Fibroblast of pulmonary artery (primary cell): ENCODE results near the gene INPP4B.

Experiments used
- DNase-seq: peaks from one replicate; pipeline ENCODE4 v3.0.0-alpha.2; 2010; ENCODE audit warnings: low read depth
- H3K4me3 ChIP-seq: replicated peaks from 2 replicates; pipeline ENCODE4 v1.5.1; 2011; ENCODE audit warnings: low read depth, mild to moderate bottlenecking, control low read depth, low read length, moderate library complexity
- CTCF ChIP-seq: IDR thresholded peaks from 2 replicates; pipeline ENCODE4 v1.5.1; 2011; ENCODE audit warnings: mild to moderate bottlenecking, control low read depth, low read length, inconsistent platforms; ENCODE audit errors: missing control alignments

INPP4B gene

DNA sequence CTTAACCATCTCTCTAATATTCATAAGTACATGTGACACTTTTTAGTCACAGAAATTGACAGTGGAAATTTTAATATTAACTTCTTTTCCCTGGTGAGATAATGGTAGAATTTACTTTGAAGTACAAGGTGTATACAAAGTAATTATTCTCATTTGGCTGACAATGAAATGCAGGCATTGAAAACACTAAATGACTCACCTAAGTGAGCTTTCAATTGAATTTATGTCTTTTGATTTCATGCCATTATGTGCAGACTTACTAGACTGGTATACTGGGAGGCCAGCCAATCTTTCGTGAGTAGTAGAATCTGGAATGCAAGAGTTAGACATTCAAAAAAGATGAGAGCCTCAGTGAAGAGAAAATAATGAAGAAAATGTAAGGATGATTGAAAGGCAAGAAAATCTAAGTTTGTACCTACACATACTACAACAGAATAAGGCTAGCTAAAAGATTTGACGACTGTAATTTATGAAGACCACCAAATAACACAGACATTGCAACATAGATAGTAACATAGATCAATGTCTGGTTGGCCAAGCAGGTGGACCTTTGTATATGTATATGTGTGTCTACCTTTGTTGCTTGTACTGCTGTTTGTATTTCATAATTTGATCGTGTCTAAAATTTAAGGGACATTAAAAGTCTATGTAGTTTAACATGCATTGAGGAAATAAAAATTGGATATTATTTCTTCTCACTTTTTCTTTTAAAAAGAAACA lies 750.1 kb downstream of the INPP4B start:
- no peak for TF ChIP-seq CTCF
- no peak overlapping the region for H3K4me3 ChIP-seq
- peak; percentile 95 for DNase-seq

- DNase-seq = no peak
- no peak for TF ChIP-seq CTCF
- no peak overlapping the region for H3K4me3 ChIP-seq
Observed at GRCh38 chr4:142092941-142093340, 753.2 kb downstream of the INPP4B start.

GRCh38 chr4:142091691-142092182 lies 754.4 kb downstream of the INPP4B start:
- peak; percentile 100 for DNase-seq
- no peak overlapping the region for H3K4me3 ChIP-seq
- TF ChIP-seq CTCF = no peak

GRCh38 chr4:142091085-142091513 lies 755.0 kb downstream of the INPP4B start:
- no peak overlapping the region for H3K4me3 ChIP-seq
- peak; percentile 100 for DNase-seq
- no peak for TF ChIP-seq CTCF

- no peak for TF ChIP-seq CTCF
- no peak overlapping the region for H3K4me3 ChIP-seq
- DNase-seq = peak; percentile 84
Observed at GRCh38 chr4:142088906-142089305, 757.2 kb downstream of the INPP4B start.

DNA sequence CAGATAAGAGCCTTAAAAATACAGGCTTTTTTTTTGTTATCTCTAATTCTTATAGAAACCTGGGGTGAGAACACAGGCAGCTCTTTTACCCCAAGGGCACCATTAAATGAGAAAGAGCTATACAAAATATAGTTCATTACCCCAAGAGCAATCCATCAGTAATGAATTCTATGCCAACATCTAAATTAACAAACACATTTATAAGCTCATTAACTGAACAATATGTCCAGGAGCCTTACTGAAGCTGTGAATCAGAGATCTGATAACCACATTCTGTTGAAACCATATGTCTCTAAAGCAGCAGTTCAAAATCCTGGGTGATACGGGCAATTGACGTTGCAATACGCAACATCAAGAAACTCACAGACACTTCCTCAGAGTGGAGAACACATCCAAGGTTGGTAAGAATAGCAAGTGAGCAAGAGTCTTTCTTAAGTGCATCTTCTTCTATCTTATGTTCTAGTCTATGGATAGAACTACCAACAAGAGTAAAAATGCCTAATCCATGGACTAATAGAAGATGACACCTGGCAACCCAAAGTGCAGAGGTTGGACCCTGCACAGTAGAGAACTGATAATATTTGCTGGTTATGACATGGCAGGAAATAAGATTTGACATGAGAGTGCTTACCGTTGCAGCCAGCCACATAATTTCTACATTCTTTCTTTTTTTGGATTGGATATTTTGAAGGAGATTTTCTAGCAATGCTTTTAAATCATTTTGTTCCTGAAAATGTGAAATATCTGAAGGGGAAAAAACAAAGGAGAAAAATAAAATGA lies 760.4 kb downstream of the INPP4B start:
- TF ChIP-seq CTCF = no peak
- H3K4me3 ChIP-seq = no peak overlapping the region
- no peak for DNase-seq
